MM.1S (cell line): Measurements from ENCODE around the gene MAP3K5.

Source experiments
- EZH2phosphoT487 ChIP-seq: fragments of 300-600 bp; sonication (generic); IDR thresholded peaks from 2 replicates; pipeline ENCODE4 v1.6.1; 2018; ENCODE audit warnings: antibody characterized with exemption, low read length
- TF ChIP-seq, protein P1 (sequence below): fragments of 300-600 bp; sonication (generic); IDR thresholded peaks from 2 replicates; pipeline ENCODE4 v1.5.1; 2016; ENCODE audit warnings: antibody characterized with exemption, low read length, mixed read lengths

DNA sequence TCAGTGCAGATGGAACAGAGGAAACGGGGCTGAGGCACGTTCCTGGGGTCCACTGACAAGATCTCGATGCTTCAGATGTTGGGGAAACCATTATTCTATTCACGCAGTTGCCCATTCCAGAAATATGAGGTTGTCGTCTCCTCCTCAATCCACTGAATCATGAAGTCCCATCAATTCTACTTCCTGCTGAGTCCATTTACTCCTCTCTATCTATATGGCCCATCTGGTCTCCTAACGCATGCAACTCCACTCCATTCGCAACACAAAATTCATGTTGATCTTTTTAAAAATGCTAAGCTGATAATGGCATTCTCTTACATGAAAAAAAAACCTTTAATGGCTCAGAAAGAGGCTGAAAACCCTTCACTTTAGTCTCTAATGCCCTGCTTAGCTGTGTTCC is 37.5 kb downstream of the MAP3K5 start:
- TF ChIP-seq, protein P1, sequence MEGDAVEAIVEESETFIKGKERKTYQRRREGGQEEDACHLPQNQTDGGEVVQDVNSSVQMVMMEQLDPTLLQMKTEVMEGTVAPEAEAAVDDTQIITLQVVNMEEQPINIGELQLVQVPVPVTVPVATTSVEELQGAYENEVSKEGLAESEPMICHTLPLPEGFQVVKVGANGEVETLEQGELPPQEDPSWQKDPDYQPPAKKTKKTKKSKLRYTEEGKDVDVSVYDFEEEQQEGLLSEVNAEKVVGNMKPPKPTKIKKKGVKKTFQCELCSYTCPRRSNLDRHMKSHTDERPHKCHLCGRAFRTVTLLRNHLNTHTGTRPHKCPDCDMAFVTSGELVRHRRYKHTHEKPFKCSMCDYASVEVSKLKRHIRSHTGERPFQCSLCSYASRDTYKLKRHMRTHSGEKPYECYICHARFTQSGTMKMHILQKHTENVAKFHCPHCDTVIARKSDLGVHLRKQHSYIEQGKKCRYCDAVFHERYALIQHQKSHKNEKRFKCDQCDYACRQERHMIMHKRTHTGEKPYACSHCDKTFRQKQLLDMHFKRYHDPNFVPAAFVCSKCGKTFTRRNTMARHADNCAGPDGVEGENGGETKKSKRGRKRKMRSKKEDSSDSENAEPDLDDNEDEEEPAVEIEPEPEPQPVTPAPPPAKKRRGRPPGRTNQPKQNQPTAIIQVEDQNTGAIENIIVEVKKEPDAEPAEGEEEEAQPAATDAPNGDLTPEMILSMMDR: no peak
- no peak for TF ChIP-seq EZH2phosphoT487
